ENCODE results near the gene DHCR24.
"Not testable (repeated sequence)": the region's sequence is repeated elsewhere in the genome, so short reads cannot be mapped to it uniquely, and the experiment has no call there.

Gene DHCR24

DNA sequence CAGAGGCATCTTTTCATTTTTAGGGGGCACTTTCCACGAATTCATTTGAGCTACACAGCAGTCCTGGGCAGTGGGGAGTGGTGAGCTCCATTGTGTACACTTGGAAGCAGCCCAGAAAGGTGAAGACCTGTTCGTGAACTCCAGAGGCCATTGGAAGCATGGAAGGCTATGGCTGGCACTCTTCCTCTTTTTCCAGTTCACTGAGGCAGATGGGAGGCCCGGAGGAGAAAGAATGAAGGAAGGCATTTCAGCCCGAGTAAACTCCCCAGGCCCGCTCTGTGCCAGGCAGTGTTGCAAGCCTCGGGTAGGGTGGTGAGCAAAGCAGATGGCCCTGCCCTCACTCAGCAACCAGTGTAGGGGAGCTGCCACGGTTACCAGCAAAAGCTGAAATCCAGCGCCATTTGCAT is 673 bp upstream of the DHCR24 start:
- DNase-seq: no peak

DNA sequence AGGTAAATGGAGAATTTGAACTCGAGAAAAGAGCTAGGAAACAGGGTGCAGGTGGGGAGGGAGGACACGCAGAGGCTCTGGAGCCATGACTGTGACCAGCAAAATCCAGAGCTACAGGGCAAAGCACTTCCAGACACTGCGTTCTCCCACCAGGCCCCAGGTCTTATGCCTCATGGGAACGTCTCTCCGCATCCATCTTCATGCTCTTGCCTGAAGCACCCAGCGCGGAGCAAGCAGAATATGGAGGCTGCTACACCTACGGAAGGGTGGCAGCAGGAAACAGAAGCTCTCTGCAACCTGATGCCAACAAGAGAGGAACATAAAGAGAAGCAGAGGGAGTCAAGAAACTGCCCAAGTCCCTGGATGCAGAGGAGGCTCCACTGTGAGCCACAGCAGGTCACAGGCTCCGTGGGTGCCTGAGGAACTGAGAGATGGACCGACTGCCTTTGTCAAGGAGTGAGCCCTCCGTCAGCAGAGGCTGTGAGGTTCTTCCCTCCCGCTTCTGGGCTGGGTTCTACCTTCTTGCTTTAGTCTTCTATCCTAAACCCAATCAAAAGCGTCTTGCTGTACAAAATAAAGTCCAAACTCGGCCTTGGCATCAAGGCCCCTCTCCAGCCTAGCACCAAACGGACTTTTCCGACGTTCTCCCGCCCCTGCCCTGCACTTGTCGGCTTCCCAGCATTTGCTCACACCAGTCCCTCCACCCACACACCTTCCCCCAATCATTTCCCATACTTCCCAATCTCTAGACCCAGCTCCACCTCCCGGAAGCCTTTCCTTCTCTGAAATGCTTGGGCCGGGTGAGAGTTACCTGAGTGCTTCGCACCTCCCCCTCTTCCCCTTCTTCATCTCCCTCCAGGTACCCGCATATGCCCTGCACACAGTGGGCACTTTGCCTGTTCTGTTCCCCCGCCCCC is 930 bp downstream of the DHCR24 start:
- DNase-seq: no peak

DNA sequence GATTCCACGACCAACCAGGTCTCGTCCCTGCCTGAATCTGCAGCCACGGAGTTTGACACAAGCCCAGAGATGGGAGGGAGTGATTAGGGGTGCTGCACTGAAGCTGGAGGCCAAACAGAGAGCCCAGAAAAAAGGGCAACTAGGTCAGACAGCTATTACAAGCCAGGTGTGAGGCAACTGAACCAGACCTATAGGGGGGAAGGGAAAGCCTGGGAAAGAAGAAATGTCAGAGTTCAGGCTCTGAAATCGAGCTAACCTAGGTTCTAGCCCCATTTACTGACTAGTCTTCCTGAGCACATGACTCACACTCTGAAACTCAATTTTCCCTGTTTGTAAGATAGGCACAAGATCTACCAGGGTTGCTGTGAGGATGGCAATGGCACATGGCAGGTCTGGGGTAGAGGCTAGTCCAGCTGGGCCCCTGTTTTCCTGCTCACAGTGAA is 1.7 kb downstream of the DHCR24 start:
- DNase-seq: no peak

DNA sequence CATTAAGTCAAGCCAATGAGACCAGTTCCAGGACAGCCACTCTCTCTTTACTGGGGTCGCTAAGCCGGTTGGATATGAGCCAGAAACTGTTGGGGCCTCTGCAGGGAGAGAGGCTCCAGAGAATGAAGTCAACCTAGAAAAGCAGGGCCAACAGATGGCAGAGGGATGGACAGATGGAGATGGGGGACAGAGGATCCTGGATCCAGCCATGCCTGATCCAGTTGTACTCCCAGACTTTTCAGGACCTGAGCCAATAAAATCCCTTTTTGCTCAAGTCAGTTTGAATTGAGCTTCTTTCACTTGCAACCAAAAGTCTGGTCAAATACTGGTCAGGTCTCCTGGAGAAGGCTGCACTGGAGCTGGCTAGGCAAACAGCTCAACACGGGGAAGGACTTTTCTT is 2.2 kb downstream of the DHCR24 start:
- DNase-seq: no peak

DNA sequence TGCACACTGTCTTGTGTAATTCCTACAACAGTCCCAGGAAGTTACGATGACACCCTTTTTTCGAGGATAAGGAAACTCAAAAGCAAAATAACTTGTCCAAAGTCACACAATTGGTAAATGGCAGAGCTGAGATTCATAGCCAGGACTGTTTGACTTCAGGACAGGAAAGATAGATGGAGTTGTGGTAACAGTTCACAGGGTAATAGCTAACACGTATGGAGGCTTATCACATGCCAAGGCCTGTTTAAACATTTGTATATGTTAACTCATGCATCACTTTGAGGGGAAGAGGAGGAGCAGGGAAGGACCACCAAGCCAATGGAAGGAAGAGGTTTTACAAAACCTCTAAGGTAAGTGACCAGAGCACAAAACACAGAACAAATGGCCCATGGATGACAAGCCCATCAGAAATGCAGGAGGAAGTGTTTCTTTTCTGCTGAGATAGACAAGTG is 2.8 kb downstream of the DHCR24 start:
- no peak for DNase-seq

DNA sequence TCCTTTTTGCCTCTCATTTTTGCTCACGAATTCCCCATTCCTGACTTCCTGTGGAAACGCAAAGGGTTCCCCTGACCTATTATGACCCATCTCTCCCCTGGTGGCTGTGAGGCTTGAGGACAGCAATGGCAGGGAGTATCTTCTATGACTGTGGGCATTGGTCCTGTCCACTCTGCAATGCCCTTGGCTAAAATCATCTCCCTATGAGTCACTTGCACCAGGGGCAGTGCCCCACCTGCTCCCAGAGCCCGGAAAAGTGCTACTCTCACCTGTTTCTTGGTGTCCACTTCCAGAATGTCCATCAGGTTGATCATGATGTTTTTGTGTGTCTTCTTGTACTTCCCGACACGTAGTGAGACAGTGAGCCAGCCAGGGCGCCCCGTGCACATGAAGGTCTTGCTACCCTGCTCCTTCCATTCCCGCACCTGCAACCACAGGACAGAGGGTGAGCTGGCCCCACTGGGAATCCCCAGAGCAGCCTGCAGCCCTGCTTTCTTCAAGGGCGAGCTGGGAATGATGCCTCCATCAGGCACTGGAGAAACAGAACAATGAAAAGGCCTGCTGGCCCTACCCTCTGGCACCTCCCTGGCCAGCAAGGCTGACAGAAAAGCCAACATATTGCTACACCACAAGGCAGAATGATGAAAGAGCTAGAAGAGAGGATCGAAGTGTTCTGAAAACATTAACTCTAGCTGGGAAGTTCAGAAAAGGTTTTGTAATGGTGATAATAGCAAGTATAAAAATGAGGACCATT is 3.5 kb downstream of the DHCR24 start:
- DNase-seq: no peak

DNA sequence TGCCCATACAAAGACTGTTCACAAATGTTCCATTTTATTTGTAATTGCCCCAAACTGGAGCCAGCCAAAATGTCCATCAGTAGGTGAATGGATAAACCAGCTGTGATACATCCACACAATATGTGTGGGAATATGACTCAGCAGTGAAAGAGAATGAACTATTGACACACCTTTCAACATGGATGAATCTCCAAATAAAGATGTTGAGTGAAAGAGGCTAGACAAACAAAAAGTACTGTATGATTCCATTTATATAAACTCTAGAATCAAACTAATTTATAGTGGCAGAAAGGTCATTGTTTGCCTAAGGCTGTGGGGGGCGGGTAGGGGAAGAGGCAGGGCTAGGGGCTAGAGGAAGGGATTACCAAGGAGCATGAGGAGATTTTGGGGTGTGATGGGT is 4.5 kb downstream of the DHCR24 start:
- DNase-seq: no peak

DNA sequence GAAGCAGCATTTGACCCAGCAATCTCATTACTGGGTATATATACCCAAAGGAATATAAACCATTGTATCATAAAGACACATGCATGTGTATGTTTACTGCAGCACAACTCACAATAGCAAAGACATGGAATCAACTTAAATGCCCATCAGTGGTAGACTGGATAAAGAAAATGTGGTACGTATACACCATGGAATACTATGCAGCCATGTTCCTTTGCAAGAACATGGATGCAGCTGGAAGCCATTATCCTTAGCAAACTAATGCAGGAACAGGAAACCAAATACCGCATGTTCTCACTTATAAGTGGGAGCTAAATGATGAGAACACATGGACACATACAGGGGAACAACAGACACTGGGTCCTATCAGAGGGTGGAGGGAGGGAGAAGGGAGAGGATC is 5.4 kb downstream of the DHCR24 start:
- DNase-seq: not testable (repeated sequence)

DNA sequence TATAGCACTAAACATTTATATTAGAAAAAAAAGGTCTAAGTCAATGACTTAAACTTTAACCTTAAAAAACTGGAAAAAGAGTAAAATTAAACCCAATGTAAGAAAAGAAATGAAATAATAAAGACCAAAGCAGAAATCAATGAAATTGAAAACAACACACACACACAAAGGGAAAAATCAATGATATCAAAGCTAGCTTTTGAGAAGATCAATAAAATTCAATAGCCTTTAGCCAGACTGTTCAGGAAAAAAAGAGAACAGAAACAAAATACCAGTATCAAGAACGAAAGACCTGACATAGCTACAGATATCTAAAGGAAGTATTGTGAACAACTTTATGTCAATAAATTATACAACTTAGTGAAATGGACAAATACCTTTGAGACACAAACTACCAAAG is 7.1 kb downstream of the DHCR24 start:
- DNase-seq: no peak

DNA sequence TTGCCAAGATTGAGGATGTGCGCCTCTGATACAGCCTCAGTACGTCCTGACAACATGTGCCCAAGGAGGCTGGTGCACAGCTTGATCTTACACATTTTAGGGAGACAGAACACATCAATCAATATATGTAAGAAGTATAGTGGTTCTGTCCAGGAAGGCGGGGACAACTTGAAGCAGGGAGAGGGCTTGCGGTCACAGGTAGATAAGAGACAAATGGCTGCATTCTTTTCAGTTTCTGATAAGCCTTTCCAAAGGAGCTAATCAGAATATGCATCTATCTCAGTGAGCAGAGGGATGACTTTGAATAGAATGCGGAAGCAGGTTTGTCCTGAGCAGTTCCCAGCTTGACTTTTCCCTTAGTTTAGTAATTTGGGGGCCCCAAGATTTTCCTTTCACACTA is 10.2 kb downstream of the DHCR24 start:
- DNase-seq: no peak

DNA sequence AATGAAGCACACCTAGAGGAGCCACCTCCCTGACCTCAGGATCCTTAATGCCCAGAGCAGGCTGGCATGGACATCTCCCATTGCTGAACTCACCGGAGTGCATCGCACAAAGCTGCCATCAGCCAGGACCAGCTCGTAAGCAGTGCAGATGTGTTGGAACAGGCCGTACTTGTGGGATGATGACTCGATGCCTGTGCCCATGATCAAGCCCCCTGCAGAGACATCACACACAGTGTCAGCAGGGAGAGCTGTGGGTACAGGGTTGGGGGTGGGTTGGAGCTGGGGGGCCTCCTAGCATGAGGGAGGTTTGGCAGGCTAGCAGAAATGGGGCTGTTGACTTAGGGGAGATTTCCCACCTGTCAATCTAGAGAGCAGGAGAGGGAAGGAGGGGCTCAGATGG is 12.0 kb downstream of the DHCR24 start:
- no peak for DNase-seq

DNA sequence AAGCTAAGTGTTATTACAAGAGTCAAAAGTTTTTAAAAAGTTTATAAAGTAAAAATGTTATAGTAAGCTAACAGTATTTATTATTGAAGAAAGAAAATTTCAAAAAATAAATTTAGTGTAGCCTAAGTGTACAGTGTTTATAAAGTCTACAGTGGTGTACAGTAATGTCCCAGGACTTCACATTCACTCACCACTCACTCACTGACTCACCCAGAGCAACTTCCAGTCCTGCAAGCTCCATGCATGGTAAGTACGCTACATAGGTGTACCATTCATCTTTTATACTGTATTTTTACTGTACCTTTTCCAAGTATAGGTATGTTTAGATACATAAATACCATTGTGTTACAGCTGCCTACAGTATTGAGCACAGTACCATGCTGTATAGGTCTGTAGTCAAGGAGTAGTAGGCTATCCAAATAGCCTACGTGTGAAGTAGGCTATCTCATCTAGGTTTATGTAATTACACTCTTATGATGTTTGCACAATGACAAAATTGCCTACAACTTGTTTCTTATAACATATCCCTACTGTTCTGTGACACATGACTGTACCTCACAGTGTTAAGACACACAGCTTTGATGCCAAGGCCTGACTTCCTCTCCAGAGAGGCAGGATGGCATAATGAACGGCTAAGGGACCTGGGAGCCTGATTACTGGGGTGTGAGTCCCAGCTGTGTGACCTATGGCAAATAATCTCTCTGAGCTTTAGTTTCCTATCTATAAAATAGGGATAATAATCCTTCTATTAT is 12.7 kb downstream of the DHCR24 start:
- DNase-seq: no peak

DNA sequence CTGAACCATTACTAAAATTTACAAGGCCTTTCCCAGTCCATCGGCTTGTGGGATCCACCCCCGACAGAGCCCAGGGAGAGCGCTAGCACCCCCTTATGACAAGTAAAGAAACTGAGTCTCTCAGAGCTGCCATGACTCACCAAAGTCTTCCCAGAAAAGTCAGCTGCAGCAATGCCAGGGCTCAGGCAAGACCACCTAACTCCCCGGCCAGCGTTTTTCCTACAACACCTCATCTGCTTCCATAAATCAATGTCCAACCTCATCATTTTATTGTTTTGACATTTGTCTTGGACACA is 15.0 kb downstream of the DHCR24 start:
- DNase-seq: no peak

DNA sequence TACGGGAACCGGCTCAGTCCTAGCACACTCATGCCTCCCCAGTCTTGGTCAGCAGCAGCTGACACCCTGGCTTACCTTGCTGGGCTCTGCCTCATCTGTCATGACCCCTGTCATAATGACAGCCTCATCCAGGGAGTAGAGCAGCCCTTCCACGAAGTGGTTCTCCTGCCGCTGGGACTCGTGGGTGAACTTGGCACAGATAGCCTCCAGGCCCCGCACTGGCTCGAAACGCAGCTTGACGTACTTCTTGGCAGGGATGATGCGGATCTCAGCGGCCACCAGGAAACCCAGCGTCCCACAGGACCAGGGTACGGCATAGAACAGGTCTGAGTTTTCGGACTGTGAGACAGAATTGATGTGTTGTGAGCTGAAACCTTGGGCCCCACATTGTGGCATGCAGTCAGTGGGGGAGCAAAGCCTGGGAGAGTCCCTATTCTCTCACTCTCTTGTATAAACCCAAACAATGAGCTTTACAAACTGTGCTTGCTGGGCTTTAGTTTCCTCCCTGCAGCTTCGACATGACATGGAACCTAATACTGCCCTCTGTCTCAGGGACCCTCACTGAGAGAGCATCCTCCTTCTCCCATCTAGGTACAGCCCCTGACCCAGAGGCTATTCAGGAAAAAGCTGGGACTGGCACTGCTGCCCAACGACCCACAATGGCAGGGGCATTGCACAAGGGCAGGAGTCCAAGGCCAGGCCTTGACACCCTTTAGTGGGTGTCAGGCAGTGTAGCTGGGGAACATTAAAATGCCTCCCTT is 15.5 kb downstream of the DHCR24 start:
- no peak for DNase-seq

DNA sequence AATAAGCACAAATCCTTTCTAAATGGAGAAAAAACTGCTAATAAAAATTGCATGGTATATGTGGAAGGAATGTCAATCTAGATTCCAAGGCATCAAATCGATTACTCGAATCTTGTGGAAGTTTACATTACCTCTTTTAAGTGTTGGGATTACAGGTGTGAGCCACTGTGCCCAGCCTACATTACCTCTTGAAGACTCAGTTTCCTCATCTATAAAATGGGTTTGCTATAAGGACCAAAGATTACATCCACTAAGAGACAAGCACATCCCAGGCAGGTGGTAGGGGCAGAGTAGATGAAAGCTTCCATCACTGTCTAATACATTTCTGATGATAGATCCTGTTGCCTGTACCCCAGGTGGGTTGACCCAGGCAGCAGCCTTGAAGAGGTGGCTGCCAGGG is 16.1 kb downstream of the DHCR24 start:
- DNase-seq: no peak

DNA sequence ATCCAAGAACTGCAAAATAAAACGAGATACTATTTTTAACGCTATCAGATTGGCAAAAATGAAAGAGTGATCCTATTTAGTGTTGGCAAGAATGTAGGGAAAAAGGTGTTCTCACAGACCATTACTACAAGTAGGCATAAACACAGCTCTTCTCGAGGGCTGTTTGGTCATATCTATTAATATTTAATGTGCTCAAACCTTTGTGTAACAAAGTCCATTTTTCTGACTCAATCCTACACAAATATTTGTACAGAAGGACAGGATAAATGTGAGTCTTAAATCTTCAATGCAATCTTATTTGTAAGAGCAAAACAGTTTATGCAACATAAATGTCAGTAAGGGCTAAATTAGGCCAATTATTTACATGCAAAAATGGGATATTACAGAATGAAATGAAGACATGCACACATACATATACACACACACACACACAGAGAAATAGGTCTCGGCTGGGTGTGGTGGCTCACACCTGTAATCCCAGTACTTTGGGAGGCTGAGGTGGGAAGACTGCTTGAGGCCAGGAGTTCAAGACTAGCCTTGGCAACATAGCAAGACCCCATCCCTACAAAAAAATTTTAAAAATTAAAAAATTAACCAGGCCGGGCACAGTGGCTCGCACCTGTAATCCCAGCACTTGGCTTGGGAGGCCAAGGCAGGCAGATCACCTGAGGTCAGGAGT is 17.7 kb downstream of the DHCR24 start:
- no peak for DNase-seq

DNA sequence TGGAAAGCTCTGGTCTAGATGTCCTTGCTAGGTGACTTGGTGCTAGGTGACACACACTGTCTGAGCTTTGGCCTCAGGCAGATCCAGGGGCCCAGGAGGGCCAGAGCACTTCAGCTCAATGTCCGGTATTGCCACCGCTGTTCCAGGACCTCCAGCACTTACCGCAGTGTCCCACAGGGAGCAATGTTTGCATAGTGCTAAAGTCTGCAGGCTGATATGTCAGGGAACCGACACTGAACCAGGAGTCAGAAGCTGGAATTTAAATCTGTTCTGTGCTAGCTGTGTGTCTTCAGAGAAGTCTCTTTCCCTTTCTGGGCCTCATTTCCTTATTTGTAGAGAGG is 19.3 kb downstream of the DHCR24 start:
- DNase-seq: no peak

DNA sequence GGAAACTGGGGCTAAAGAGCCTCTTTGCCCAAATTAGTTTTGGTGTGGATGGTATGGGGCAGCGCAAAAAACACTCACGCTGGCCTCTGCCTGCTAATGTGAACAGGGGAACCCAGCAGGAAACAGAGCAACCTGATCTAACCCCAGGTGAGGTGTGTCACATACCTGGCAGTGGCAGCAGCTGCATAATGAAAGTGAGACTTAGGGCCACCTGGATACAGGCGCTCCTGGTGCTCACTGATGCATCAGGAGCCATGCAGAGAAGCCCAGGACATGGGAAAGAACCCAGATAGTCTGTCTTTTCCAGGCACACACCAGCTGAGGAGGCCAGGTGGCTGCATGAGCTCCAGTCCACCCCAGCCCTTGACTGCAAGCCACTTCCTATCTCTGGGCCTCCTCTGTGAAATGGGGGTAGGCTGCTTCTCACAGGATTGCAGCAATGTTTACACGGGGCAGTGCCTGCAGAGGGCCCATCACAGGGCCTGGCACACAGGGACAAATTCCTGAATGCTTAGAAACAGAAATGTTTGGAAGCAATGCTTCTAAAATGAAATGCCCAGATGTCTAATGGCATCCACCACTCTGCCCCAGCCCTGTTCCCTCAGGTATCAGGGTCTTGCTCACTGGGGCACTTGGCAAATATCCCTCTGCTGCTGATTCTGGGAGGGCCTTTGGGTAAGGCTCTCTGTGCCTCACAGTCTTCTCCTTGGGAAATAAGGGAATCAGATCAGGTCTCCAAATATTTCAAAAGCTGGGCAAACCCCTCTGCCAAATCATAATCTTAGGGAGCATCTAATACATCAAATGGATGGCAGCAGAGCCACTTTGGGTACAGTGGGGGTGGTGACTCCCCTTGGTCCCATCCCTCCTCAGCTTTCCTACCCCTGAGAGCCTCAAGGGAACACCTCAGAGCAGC is 19.9 kb downstream of the DHCR24 start:
- DNase-seq: no peak

DNA sequence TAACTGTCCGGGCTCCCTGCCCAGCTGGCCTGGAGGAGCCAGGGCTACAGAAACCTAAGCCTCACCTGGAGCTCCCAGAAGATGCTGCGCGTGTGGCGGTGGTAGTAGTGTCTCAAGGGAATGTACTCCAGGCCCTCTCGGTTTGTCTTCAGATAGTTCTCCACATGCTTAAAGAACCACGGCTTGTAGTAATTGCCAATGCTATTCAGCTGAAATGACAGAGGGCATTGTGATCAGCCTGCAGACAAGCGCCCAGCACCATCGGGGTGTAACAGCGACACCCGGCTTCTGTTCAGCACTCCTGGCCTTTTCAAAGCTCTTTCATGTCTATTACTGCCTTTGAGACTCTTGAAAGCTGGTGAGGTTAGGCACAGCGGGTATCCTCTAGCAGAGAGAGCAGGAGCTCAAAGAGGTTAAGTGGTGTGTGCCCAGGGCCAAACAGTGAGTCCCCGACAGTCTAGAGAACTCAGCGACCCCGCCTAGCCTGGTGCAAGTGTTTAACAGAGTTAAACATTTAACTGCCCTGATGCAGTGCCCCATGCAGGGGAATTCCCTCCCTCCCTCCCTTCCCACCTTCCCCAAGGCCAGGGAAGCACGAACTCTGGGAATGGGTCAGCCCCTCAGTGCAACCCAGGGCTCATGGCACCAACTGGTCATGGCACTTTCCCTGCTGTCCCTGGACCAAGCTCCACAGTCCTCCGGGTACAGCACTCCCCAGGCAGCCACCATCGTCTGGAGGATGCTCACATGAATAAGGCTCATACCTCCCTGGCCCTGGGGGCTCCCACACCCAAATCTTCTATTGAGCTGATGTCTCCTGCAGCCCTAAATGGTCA is 21.5 kb downstream of the DHCR24 start:
- DNase-seq: no peak
